HFFc6 (cell line): Measurements from ENCODE around the gene SYTL1. TPM values are rescaled to one million over a fixed set of nuclear protein-coding genes. Genes with fewer than 3 reads are reported as not detected.
A peak's percentile ranks its signal among the peaks of the same experiment; 100 is the strongest.

Experiments
- DNase-seq: peaks from one replicate; pipeline ENCODE4 v3.0.0-alpha.2; 2018
- H3K27ac Mint-ChIP-seq: 2 replicates; pipeline ENCODE4 v1.8.0; 2020; ENCODE audit warnings: mild to moderate bottlenecking, mixed read lengths
- H3K27me3 Mint-ChIP-seq: 2 replicates; pipeline ENCODE4 v1.8.0; 2021; ENCODE audit warnings: mild to moderate bottlenecking, moderate library complexity, mixed read lengths; ENCODE audit not compliant: insufficient read depth
- H3K36me3 Mint-ChIP-seq: 2 replicates; pipeline ENCODE4 v1.8.0; 2021; ENCODE audit warnings: low read depth, mixed read lengths
- H3K4me1 Mint-ChIP-seq: 2 replicates; pipeline ENCODE4 v1.8.0; 2020; ENCODE audit warnings: low read depth, mixed read lengths
- H3K4me3 Mint-ChIP-seq: 2 replicates; pipeline ENCODE4 v1.8.0; 2020; ENCODE audit warnings: mild to moderate bottlenecking, moderate library complexity, mixed read lengths
- H3K9me3 Mint-ChIP-seq: 2 replicates; pipeline ENCODE4 v1.8.0; 2020; ENCODE audit warnings: mild to moderate bottlenecking, mixed read lengths
- CTCF ChIP-seq: fragments of 200-600 bp; sonication (generic); IDR thresholded peaks from 2 replicates; pipeline ENCODE4 v1.5.0; 2021; ENCODE audit warnings: antibody characterized with exemption, mild to moderate bottlenecking
- total RNA-seq, 6 experiments: library from RNA; stranded (reverse); fragmentation: NEBNext Ultra II Directional; extraction: Animal tissue kit (Norgen Biotek cat#: 25700); gene quantifications; 2 replicates in 1 of 6; 3 replicates in 5 of 6; pipeline ENCODE4 v1.2.3, GENCODE V29; 2021

Gene SYTL1
- total RNA-seq, 6 experiments from 2014 or later: 0.08 to 0.45 TPM; not detected in 4

- Mint-ChIP-seq H3K4me3 (peak overlapping the region; percentile 30; the same call in 1 of the 2 replicates), H3K9me3 (no peaks in the 10 kb centered on the region), H3K4me1 (peaks cover 19% of the 10 kb centered on the region), H3K27me3 (peaks cover 2% of the 10 kb centered on the region), H3K36me3 (peaks cover 21% of the 10 kb centered on the region), H3K27ac (no peak overlapping the region)
- TF ChIP-seq CTCF: no peak
- no peak for DNase-seq
Observed at GRCh38 chr1:27363766-27364695, 22.2 kb downstream of the SYTL1 start.

DNA sequence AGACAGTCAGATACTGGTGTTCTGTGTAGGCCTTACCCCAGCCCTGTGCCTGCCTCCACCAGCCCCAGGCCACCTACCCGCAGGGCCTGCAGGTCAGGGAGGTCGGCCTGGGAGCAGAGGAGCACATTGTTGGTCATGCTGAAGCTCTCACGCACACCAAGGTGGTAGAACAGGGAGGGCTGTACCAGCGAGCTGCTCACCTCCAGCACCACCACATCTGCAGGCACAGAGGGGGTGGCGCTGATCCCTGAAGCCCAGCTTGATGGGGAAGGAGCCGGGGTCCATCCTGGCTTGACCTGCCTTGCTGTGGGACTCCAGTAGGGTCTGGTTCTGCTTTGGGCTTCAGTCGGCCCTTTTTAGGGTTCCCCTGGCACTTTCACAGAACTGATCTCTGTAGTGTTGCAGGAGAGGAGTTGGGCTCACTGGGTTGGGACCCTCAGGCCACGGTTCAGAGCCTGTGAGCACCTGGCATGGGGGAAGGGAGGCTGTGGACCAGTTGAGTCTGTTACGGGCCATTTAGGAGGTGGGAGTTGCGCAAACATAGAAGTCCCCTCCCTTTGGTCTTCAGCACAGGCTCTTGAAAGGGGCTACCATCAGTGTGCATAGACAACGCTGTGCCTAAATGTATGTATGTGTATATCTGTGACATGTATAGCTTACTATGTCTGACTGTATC, 23.0 kb downstream of the SYTL1 start:
- H3K4me3 Mint-ChIP-seq: peak overlapping the region; percentile 92
- peaks cover 19% of the 10 kb centered on the region for H3K4me1 Mint-ChIP-seq
- H3K27me3 Mint-ChIP-seq: peaks cover 2% of the 10 kb centered on the region
- H3K27ac Mint-ChIP-seq: peak overlapping the region; percentile 98
- no peaks in the 10 kb centered on the region for H3K9me3 Mint-ChIP-seq
- TF ChIP-seq CTCF: no peak
- H3K36me3 Mint-ChIP-seq: peaks cover 13% of the 10 kb centered on the region
- DNase-seq: no peak

- H3K4me3 Mint-ChIP-seq: peak overlapping the region; percentile 92
- DNase-seq: peak; percentile 83
- H3K36me3 Mint-ChIP-seq: peaks cover 9% of the 10 kb centered on the region; the same call in 1 of the 2 replicates
- H3K27ac Mint-ChIP-seq: peak overlapping the region; percentile 98
- H3K4me1 Mint-ChIP-seq: peaks cover 19% of the 10 kb centered on the region
- H3K9me3 Mint-ChIP-seq: no peaks in the 10 kb centered on the region
- TF ChIP-seq CTCF: no peak
- peaks cover 2% of the 10 kb centered on the region for H3K27me3 Mint-ChIP-seq
Observed at GRCh38 chr1:27365372-27366112, 23.7 kb downstream of the SYTL1 start.

GRCh38 chr1:27366113-27366410, 24.2 kb downstream of the SYTL1 start:
- Mint-ChIP-seq H3K27me3 (peaks cover 2% of the 10 kb centered on the region), H3K9me3 (no peaks in the 10 kb centered on the region), H3K4me3 (peak overlapping the region; percentile 92), H3K4me1 (peaks cover 19% of the 10 kb centered on the region), H3K27ac (peak overlapping the region; percentile 98), H3K36me3 (peaks cover 9% of the 10 kb centered on the region; the same call in 1 of the 2 replicates)
- peak; percentile 53 for DNase-seq
- no peak for TF ChIP-seq CTCF

DNA sequence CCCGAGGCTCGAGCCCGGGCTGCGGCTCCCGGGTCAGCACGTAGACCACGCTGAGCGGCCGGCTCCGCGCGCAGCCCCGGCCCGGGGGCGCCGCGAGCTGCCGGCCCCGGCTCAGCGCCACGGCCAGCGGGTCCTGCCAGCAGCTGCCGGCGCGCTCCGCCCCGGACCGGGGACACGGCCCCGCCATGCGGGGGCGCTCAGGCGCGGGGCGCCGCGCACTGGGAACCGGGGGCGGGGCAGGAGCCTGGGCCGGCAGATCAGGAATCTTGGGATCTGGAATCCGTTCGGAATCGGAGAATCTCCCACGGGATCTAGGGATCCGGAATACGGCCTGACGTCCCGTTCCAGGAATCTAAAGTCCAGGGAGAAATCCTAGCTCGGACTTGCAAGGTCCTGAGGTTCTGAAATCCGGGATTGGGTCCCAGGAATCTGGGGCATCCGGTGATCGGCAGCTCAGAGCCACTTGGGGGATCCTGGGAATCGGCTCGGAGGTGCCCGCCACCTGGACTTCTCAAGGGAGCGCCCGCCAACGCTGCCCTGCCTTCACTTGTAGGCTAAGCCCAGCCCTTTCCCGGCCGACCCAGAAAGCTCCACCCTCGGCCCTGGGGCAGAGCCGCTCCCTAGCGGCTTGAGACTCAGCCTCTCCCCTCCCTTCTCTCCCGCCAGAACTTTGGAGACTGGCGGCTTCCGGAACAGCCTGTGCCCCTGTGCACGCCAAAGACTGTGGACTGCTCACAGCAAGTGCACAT, 24.8 kb downstream of the SYTL1 start, which contains the start of gene MAP3K6:
Gene MAP3K6 (minus strand): TSS at position 551 of the 749 bp plus-strand sequence. CDS start 364 bp downstream, at position 187.
- Mint-ChIP-seq H3K36me3 (peaks cover 9% of the 10 kb centered on the region; the same call in 1 of the 2 replicates), H3K27ac (peak within 1 kb of the TSS; percentile 98), H3K27me3 (peaks cover 2% of the 10 kb centered on the region), H3K9me3 (no peaks in the 10 kb centered on the region), H3K4me3 (peak within 1 kb of the TSS; percentile 92), H3K4me1 (peaks cover 19% of the 10 kb centered on the region)
- DNase-seq: peak; percentile 70
- peak; percentile 60 for TF ChIP-seq CTCF
